Lower leg skin (tissue), 3 donors: ENCODE measurements around the gene OR6N1.

ENCODE experiments used
- POLR2A ChIP-seq, 2 donors: fragments of 450-650 bp; IDR thresholded peaks; one replicate each; pipeline ENCODE4 v1.6.1; 2016 to 2017; ENCODE audit warnings: antibody characterized with exemption in 2 of 2, mild to moderate bottlenecking in 1 of 2, moderate library complexity in 1 of 2
- TF ChIP-seq, protein P1 (sequence below), 3 donors: fragments of 450-650 bp; IDR thresholded peaks; one replicate each; pipeline ENCODE4 v1.5.1; 2016; ENCODE audit warnings: antibody characterized with exemption in 3 of 3, mild to moderate bottlenecking in 3 of 3, moderate library complexity in 2 of 3

DNA sequence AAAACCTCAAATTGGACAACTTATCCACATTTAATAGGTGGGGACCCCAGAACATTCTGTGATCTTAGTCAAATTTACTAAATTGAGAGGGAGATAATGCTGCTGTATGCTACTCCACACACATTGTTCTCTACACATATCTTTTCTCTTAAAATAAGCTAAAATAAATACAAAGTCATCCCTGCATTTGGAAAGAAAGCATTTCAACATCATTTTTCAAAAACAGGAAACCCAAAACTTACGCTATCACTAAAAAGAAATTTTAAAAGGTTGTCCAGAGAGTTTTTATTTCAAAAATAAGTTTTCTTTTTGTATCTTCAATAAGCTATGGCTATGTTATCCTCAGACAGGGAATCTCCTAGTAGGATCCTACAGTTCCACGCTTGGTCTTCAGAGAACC lies 28.5 kb upstream of the OR6N1 start:
- no peak for TF ChIP-seq POLR2A (IDR thresholded peaks at IDR 0.05)
- TF ChIP-seq, protein P1, sequence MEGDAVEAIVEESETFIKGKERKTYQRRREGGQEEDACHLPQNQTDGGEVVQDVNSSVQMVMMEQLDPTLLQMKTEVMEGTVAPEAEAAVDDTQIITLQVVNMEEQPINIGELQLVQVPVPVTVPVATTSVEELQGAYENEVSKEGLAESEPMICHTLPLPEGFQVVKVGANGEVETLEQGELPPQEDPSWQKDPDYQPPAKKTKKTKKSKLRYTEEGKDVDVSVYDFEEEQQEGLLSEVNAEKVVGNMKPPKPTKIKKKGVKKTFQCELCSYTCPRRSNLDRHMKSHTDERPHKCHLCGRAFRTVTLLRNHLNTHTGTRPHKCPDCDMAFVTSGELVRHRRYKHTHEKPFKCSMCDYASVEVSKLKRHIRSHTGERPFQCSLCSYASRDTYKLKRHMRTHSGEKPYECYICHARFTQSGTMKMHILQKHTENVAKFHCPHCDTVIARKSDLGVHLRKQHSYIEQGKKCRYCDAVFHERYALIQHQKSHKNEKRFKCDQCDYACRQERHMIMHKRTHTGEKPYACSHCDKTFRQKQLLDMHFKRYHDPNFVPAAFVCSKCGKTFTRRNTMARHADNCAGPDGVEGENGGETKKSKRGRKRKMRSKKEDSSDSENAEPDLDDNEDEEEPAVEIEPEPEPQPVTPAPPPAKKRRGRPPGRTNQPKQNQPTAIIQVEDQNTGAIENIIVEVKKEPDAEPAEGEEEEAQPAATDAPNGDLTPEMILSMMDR (IDR thresholded peaks at IDR 0.05), result no peak
